Nephron progenitor cell (in vitro differentiated cells): Measurements from ENCODE around the gene AGAP1.

Experiments
- DNase-seq: peaks from one replicate; pipeline ENCODE4 v3.0.0; 2021
- H3K27ac Mint-ChIP-seq: 2 replicates; pipeline ENCODE4 v1.8.0; 2021; ENCODE audit warnings: mild to moderate bottlenecking, moderate library complexity, mixed read lengths
- H3K27me3 Mint-ChIP-seq: 2 replicates; pipeline ENCODE4 v1.8.0; 2021; ENCODE audit warnings: mild to moderate bottlenecking, low read depth, mixed read lengths; ENCODE audit not compliant: poor library complexity
- H3K36me3 Mint-ChIP-seq: 2 replicates; pipeline ENCODE4 v1.8.0; 2021; ENCODE audit warnings: low read depth, mixed read lengths
- H3K4me1 Mint-ChIP-seq: 2 replicates; pipeline ENCODE4 v1.8.0; 2021; ENCODE audit warnings: mixed read lengths
- H3K4me3 Mint-ChIP-seq: 2 replicates; pipeline ENCODE4 v1.8.0; 2021; ENCODE audit warnings: mild to moderate bottlenecking, moderate library complexity, mixed read lengths
- H3K9me3 Mint-ChIP-seq: 2 replicates; pipeline ENCODE4 v1.8.0; 2021; ENCODE audit warnings: mild to moderate bottlenecking, moderate library complexity, mixed read lengths
- CTCF ChIP-seq: fragments of 200-600 bp; sonication (generic); IDR thresholded peaks from 2 replicates; pipeline ENCODE4 v1.5.0; 2021; ENCODE audit warnings: antibody characterized with exemption

Gene AGAP1

GRCh38 chr2:236082061-236082460 lies 588.2 kb downstream of the AGAP1 start:
- no peak for TF ChIP-seq CTCF
- peaks cover 9% of the 10 kb centered on the region for H3K27me3 Mint-ChIP-seq
- H3K4me3 Mint-ChIP-seq: no peak overlapping the region
- H3K36me3 Mint-ChIP-seq: peaks cover 17% of the 10 kb centered on the region
- H3K27ac Mint-ChIP-seq: no peak overlapping the region
- DNase-seq: no peak
- peaks cover 16% of the 10 kb centered on the region for H3K9me3 Mint-ChIP-seq
- peaks cover 62% of the 10 kb centered on the region for H3K4me1 Mint-ChIP-seq

- Mint-ChIP-seq H3K36me3 (peaks cover 17% of the 10 kb centered on the region), H3K4me1 (peaks cover 55% of the 10 kb centered on the region), H3K9me3 (peaks cover 16% of the 10 kb centered on the region), H3K27me3 (peaks cover 9% of the 10 kb centered on the region), H3K27ac (peak overlapping the region; percentile 64), H3K4me3 (peak overlapping the region; percentile 10)
- TF ChIP-seq CTCF: no peak
- peak; percentile 38 for DNase-seq
Measured at GRCh38 chr2:236083934-236084333, 590.1 kb downstream of the AGAP1 start.

GRCh38 chr2:236085211-236085610 lies 591.4 kb downstream of the AGAP1 start:
- Mint-ChIP-seq H3K27ac (peak overlapping the region; percentile 82), H3K4me1 (peaks cover 64% of the 10 kb centered on the region), H3K36me3 (peaks cover 9% of the 10 kb centered on the region), H3K27me3 (peaks cover 9% of the 10 kb centered on the region), H3K9me3 (peaks cover 8% of the 10 kb centered on the region), H3K4me3 (peak overlapping the region; percentile 25)
- no peak for DNase-seq
- TF ChIP-seq CTCF: no peak

GRCh38 chr2:236085647-236086046 lies 591.8 kb downstream of the AGAP1 start:
- no peak for TF ChIP-seq CTCF
- H3K9me3 Mint-ChIP-seq: peaks cover 3% of the 10 kb centered on the region
- peaks cover 7% of the 10 kb centered on the region for H3K36me3 Mint-ChIP-seq
- H3K4me3 Mint-ChIP-seq: no peak overlapping the region
- peaks cover 66% of the 10 kb centered on the region for H3K4me1 Mint-ChIP-seq
- peaks cover 9% of the 10 kb centered on the region for H3K27me3 Mint-ChIP-seq
- DNase-seq: no peak
- peak overlapping the region; percentile 82 for H3K27ac Mint-ChIP-seq

- Mint-ChIP-seq H3K4me1 (peaks cover 70% of the 10 kb centered on the region), H3K4me3 (peak overlapping the region; percentile 36), H3K27ac (no peak overlapping the region), H3K36me3 (peaks cover 4% of the 10 kb centered on the region), H3K9me3 (no peaks in the 10 kb centered on the region), H3K27me3 (peaks cover 3% of the 10 kb centered on the region)
- DNase-seq: no peak
- no peak for TF ChIP-seq CTCF
Measured at GRCh38 chr2:236086403-236086970, 592.6 kb downstream of the AGAP1 start.

GRCh38 chr2:236086971-236087465 lies 593.2 kb downstream of the AGAP1 start:
- Mint-ChIP-seq H3K27ac (no peak overlapping the region), H3K36me3 (peaks cover 4% of the 10 kb centered on the region), H3K9me3 (no peaks in the 10 kb centered on the region), H3K4me1 (peaks cover 64% of the 10 kb centered on the region), H3K4me3 (peak overlapping the region; percentile 36), H3K27me3 (peaks cover 3% of the 10 kb centered on the region)
- TF ChIP-seq CTCF: no peak
- DNase-seq: peak; percentile 25
